Suprapubic skin (tissue), 4 donors: ENCODE data around the gene L3MBTL1. TPM values are rescaled to one million over a fixed set of nuclear protein-coding genes. Genes with fewer than 3 reads are reported as not detected.

ENCODE experiments used
- DNase-seq, 2 donors: peaks; one replicate each; pipeline ENCODE4 v3.0.0-alpha.2; 2019; ENCODE audit warnings: low spot score in 2 of 2
- H3K27ac ChIP-seq: fragments of 200-600 bp; sonication (generic); one replicate; pipeline ENCODE4 v1.5.1; 2019
- H3K27me3 ChIP-seq: fragments of 200-600 bp; sonication (generic); one replicate; pipeline ENCODE4 v1.5.1; 2019
- H3K36me3 ChIP-seq: fragments of 200-600 bp; sonication (generic); one replicate; pipeline ENCODE4 v1.5.1; 2019
- H3K4me1 ChIP-seq: fragments of 200-600 bp; sonication (generic); one replicate; pipeline ENCODE4 v1.5.1; 2019
- H3K4me3 ChIP-seq: fragments of 200-600 bp; sonication (generic); one replicate; pipeline ENCODE4 v1.5.1; 2019; ENCODE audit warnings: mild to moderate bottlenecking
- H3K9me3 ChIP-seq: fragments of 200-600 bp; sonication (generic); one replicate; pipeline ENCODE4 v1.5.1; 2019
- EP300 ChIP-seq: sonication (generic); formaldehyde crosslinking; IDR thresholded peaks from one replicate; pipeline ENCODE4 v1.6.1; 2017; ENCODE audit warnings: antibody characterized with exemption
- POLR2A ChIP-seq, 2 donors: fragments of 450-650 bp; IDR thresholded peaks; one replicate each; pipeline ENCODE4 v1.6.1; 2017; ENCODE audit warnings: antibody characterized with exemption in 2 of 2, mild to moderate bottlenecking in 2 of 2, moderate library complexity in 2 of 2
- POLR2AphosphoS5 ChIP-seq, 3 donors: sonication (generic); formaldehyde crosslinking; IDR thresholded peaks; one replicate each; pipeline ENCODE4 v1.6.1; 2017; ENCODE audit warnings: antibody characterized with exemption in 3 of 3
- WGBS: methylation state at CpG from one replicate; pipeline ENCODE4 v1.1.5; 2018; 5-methylcytosine and 5-hydroxymethylcytosine counted together
- total RNA-seq, 4 donors: library from RNA; depleted of rRNA; stranded (reverse); fragments of >200 nt; gene quantifications; one replicate each; pipeline ENCODE4 v1.1.0, GENCODE V29; 2016
- TF ChIP-seq, protein P1 (sequence below), 2 donors: fragments of 200-600 bp in 1 of 2; fragments of 450-650 bp in 1 of 2; sonication (generic) in 1 of 2; IDR thresholded peaks; one replicate each; pipeline ENCODE4 v1.5.1; 2016 to 2019; ENCODE audit warnings: antibody characterized with exemption in 2 of 2, mild to moderate bottlenecking in 1 of 2, moderate library complexity in 1 of 2

Gene L3MBTL1
- total RNA-seq, 4 donors from 2014 or later, result 8.9 to 39.7 (median 14.6) TPM

GRCh38 chr20:43525021-43525420, 17.5 kb downstream of the L3MBTL1 start:
- no peak overlapping the region for H3K27ac ChIP-seq
- no peaks in the 10 kb centered on the region for H3K4me1 ChIP-seq
- no peaks in the 10 kb centered on the region for H3K36me3 ChIP-seq
- WGBS, result 64% methylated on average over 5 of the region's 5 CpGs
- no peak overlapping the region for H3K4me3 ChIP-seq
- DNase-seq, result no peak
- H3K27me3 ChIP-seq, result no peaks in the 10 kb centered on the region
- TF ChIP-seq POLR2A (IDR thresholded peaks at IDR 0.05) (no peak), POLR2AphosphoS5 (IDR thresholded peaks at IDR 0.05) (no peak), EP300 (no peak)
- TF ChIP-seq, protein P1, sequence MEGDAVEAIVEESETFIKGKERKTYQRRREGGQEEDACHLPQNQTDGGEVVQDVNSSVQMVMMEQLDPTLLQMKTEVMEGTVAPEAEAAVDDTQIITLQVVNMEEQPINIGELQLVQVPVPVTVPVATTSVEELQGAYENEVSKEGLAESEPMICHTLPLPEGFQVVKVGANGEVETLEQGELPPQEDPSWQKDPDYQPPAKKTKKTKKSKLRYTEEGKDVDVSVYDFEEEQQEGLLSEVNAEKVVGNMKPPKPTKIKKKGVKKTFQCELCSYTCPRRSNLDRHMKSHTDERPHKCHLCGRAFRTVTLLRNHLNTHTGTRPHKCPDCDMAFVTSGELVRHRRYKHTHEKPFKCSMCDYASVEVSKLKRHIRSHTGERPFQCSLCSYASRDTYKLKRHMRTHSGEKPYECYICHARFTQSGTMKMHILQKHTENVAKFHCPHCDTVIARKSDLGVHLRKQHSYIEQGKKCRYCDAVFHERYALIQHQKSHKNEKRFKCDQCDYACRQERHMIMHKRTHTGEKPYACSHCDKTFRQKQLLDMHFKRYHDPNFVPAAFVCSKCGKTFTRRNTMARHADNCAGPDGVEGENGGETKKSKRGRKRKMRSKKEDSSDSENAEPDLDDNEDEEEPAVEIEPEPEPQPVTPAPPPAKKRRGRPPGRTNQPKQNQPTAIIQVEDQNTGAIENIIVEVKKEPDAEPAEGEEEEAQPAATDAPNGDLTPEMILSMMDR (IDR thresholded peaks at IDR 0.05), result no peak
- H3K9me3 ChIP-seq, result no peaks in the 10 kb centered on the region

GRCh38 chr20:43528258-43528875, 20.9 kb downstream of the L3MBTL1 start:
- no peak for TF ChIP-seq EP300
- TF ChIP-seq, protein P1 (IDR thresholded peaks at IDR 0.05), result no peak
- TF ChIP-seq POLR2A (IDR thresholded peaks at IDR 0.05), result no peak
- TF ChIP-seq POLR2AphosphoS5 (IDR thresholded peaks at IDR 0.05), result no peak
- Histone ChIP-seq H3K4me3 (no peak overlapping the region), H3K4me1 (no peaks in the 10 kb centered on the region), H3K27ac (no peak overlapping the region), H3K9me3 (no peaks in the 10 kb centered on the region), H3K36me3 (peaks cover 4% of the 10 kb centered on the region), H3K27me3 (no peaks in the 10 kb centered on the region)
- DNase-seq, result peak; percentile 21 to 64
- WGBS, result 85% methylated on average over 8 of the region's 8 CpGs

- TF ChIP-seq POLR2A (IDR thresholded peaks at IDR 0.05), result no peak
- no peak for TF ChIP-seq EP300
- TF ChIP-seq, protein P1 (IDR thresholded peaks at IDR 0.05), result no peak
- TF ChIP-seq POLR2AphosphoS5 (IDR thresholded peaks at IDR 0.05), result no peak
- H3K27ac ChIP-seq, result no peak overlapping the region
- WGBS, result 92% methylated on average over 2 of the region's 5 CpGs
These were observed 21.6 kb downstream of the L3MBTL1 start for GRCh38 chr20:43529051-43529450.

GRCh38 chr20:43529457-43530153, 22.1 kb downstream of the L3MBTL1 start:
- 97% methylated on average over 3 of the region's 3 CpGs for WGBS
- peak; percentile 17 to 49 for DNase-seq
- H3K36me3 ChIP-seq, result peaks cover 4% of the 10 kb centered on the region
- no peaks in the 10 kb centered on the region for H3K9me3 ChIP-seq
- H3K27ac ChIP-seq, result no peak overlapping the region
- H3K4me1 ChIP-seq, result no peaks in the 10 kb centered on the region
- no peak overlapping the region for H3K4me3 ChIP-seq
- H3K27me3 ChIP-seq, result no peaks in the 10 kb centered on the region
- TF ChIP-seq EP300 (no peak), POLR2A (IDR thresholded peaks at IDR 0.05) (no peak)

More at GRCh38 chr20:43529051-43529450, 21.6 kb downstream of the L3MBTL1 start:
- H3K27me3 ChIP-seq, result no peaks in the 10 kb centered on the region
- no peaks in the 10 kb centered on the region for H3K9me3 ChIP-seq
- DNase-seq, result peak; percentile 16 to 47
- H3K4me1 ChIP-seq, result no peaks in the 10 kb centered on the region
- no peak overlapping the region for H3K4me3 ChIP-seq
- H3K36me3 ChIP-seq, result peaks cover 4% of the 10 kb centered on the region

GRCh38 chr20:43530321-43531090, 23.0 kb downstream of the L3MBTL1 start:
- peak in 1 of 2 donors; percentile 68 for DNase-seq
- no peak overlapping the region for H3K4me3 ChIP-seq
- H3K27ac ChIP-seq, result no peak overlapping the region
- H3K27me3 ChIP-seq, result no peaks in the 10 kb centered on the region
- TF ChIP-seq POLR2A (IDR thresholded peaks at IDR 0.05) (no peak), EP300 (no peak), POLR2AphosphoS5 (IDR thresholded peaks at IDR 0.05) (no peak)
- TF ChIP-seq, protein P1 (IDR thresholded peaks at IDR 0.05), result no peak
- no peaks in the 10 kb centered on the region for H3K4me1 ChIP-seq
- peaks cover 9% of the 10 kb centered on the region for H3K36me3 ChIP-seq
- WGBS, result 92% methylated on average over 10 of the region's 14 CpGs
- no peaks in the 10 kb centered on the region for H3K9me3 ChIP-seq
